ENCODE results near the gene HCK.

The HCK gene

DNA sequence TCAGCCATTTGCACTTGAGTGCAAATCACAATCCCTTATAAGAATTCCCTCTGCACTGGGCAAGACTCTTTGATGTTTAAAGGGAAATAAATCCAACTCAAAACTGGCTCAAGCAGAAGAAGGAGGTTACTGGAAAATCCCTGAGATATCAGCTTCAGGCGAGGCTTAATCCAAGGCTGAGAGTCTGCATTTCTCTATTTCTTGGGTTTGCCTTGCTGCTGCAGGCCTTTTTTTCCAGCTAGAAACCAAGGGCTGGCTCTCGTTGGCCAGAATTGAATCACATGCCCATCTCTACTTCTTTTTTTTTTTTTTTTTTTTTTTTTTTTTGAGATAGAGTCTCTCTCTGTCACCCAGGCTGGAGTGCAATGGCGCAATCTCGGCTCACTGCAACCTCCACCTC lies 11.7 kb downstream of the HCK start:
- no peak for DNase-seq

DNA sequence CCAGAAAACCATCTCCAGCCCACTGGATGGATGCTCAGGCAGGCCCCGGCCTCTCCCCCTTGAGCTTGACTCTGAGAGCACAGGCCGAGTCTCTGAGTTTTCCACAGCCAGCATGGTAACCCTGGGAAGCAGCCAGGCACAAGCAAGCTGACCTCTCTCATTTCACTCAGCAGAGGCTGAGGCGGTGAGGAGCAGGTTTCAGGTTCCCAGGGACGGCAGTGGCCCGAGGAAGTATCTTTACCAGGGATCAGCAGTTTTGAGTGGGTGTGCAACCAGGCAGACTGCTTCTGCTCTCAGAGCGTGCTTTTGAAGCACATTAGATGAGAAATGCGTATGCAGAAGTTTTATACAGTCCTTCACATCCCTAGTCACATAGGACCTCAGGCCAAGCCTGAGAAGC lies 12.6 kb downstream of the HCK start:
- no peak for DNase-seq

DNA sequence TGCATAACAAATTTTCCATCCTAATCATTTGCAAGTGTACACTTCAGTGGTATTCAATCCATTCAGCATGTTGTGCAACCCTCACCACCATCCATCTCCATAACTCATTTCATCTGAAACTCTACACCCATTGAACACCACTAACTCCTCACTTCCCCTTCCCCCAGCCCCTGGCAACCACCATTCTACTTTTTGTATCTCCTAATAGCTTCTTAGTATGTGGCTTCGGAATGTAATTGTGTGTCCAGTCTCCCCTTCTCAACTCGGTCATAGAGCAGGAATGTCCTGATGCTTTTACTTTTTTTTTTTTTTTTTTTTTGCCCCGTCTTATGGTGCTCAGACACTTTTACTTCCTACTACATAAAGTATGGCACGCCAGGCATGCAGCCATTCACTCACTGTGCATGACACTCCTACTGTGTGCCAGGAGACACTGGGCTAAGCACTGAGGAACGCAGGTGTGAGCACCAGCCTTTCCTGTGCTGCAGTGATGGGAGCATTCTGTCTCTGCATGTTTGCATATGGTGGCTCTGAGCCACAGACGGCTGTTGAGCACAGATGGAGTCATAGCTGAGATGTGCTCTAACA lies 15.3 kb downstream of the HCK start:
- DNase-seq, result no peak

DNA sequence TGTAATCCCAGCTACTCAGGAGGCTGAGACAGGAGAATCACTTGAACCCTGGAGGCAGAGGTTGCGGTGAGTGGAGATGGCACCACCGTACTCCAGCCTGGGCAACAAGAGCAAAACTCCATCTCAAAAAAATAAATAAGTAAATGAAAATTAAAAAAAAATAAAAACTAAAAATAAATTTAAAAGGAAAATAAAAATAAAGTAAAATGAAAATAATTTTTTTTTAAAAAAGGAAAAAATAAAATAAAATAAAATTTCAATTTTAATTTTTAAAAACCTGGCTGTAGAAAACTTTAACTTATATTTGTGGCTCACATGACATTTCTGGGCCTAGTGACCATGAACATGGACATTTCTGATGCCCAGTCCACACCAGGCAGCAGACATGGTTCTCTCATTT lies 16.1 kb downstream of the HCK start:
- DNase-seq, result no peak

DNA sequence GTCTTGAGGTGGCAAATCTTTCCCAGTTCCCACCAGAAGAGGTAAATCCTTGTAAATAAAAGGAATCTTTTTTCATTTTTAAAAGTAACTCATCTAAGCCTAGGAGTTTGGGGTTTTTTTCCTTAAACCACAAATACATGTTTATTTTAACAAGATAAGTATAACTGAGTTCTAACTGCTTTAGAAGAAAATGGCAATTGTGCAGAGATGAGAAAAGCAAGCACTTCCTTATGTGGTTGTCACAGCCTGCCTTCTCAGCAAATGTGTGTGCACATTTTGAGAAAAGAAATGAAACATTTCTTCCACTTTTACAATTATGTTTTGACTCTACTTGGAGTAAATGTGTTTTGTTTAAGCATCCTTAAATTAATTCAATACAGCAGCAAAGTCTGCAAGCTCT lies 17.7 kb downstream of the HCK start:
- no peak for DNase-seq

DNA sequence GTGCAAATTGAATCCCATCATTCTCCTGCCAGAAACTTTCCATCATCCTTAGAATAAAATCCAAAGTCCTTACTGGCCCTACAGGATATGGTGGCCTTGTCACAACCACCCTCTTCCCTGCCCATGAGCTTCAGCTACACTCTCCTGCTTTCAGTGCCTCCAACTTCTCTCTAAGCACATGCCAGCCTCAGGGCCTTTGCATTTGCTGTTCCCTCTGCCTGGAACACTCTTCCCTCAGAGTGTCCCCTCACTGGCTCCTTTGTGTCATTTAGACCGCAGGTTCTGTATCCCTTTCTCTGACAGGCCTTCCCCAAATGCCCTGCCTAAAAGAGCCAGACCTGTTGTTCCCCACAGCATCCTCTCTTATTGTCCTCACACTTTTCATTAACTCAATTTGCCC lies 18.2 kb downstream of the HCK start:
- DNase-seq, result no peak

DNA sequence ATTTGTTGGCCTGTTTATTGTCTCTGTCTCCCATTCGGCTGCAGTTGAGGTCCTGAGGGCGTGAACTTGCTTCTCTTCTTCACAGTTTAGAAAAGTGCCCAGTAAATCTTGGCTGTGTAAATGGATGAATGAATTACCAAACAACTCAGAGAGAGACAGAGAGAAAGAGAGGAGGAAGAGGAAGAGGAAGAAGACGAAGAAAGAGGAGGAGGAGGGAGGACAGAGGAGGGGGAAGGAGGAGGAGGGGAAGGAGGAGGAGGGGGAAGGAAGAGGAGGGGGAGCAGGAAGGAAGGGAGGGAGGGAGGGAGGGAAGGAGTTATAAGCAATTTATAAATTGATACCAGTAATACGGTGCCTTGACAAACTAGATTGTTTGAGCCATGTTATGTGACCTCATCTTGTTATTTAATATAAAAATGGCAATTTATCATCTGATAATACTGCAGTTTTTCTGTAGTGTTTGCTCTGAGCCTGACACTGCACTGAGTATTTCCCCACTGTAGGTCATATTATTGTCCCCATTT lies 18.7 kb downstream of the HCK start:
- no peak for DNase-seq

DNA sequence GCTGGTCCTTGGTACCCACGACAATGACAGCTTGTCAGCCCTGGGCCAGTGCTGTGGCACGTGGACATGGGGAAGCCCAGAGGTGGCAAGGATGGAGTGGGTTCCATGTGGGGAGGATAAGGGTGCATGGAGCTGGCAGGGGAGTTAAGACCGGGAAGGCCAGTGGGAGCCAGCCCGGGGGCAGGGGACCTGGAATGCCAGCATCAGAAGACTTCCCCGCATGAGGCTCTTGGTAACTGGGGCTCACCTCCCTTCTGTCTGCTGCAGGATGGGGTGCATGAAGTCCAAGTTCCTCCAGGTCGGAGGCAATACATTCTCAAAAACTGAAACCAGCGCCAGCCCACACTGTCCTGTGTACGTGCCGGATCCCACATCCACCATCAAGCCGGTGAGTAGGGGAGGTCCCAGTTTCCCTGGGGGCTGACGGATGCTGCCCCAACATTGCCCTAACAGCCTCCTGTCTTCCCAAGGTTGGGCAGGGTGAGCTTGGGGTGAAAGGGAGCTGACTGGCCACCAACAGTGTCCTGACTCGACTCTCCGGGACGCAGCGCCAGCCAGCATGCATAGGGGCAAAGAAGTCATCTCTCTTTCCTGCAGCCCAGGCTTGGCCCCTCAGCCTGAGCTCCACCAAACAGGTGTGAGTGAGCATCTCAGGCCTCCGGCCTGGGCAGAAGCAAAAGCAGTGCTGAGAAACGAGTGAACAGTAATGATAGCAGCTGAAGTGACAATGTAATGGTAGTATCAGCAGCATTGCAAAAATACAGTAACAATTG lies 19.5 kb downstream of the HCK start:
- no peak for DNase-seq

DNA sequence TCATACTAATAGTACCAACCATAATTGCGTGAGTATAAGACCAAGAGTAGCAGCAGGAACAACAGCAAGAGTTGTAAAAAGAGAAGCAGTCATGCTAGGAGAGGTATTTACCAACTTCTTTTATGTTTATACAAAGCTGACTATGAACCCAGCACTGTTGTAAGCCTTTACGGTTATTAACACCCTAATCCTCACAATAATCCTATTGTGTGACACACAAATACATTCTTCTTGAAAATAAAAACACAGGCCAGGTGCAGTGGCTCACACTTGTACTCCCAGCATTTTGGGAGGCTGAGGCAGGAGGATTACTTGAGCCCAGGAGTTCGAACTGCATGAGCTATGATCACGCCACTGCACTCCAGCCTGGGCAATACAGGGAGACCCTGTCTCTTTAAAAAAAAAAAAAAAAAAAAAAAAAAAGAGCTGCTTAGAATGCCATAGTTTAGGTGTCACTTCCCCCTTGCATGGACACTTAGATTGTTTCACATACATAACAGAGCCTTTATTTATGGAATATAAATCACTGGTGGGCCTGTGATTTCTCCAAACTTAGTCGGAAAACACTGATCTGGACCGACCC lies 20.2 kb downstream of the HCK start:
- DNase-seq, result no peak

DNA sequence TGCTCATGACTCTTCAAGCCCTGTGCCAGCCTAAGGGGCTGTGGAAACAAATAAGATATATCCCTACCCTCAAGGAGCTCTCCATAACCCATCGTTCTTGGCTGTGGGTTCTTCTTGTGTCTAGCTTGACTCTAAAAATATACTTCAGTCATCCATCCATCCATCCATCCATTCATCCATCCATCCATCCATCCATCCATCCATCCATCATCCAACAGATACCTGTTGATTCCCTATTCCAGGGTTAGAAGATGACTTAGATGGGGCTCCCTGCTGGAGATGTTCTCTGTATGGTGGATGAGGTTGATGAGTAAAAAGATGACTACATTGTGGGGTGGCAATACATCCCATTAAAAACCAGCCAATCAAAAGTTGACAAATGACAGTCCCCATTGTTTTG lies 23.5 kb downstream of the HCK start:
- DNase-seq, result no peak

DNA sequence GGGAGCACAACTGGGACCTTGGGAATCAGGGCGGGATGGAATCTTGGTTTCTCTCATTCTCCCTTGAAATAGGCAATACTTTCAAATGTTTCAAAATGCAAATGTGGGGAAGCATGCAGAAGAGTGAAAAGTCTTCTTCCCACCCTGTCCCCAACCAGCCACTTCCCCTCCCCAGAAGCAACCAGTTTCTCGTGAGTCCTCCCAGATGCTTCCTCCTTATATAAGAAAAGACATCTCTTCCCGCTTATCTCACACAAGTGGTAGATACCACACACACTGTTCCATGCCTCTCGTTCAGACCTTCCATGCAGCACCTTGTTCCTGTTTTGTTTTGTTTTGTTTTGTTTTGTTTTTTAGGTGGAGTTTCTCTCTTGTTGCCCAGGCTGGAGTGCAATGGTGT lies 25.1 kb downstream of the HCK start:
- DNase-seq, result no peak

DNA sequence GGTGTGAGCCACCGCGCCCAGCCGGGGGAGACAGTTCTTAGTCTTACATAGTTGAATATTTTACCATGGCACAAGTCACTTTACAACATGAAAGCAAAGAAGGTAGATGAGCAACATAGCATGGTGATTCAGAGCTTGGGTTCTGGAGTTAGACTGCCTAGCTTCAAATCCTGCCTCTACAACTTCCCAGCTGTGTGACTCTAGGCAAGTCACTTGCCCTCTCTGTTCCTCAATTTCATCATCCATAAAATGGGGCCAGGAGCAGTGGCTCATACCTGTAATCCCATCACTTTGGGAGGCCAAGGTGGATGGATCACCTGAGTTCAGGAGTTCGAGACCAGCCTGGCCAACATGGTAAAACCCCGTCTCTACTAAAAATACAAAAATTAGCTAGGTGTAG lies 26.3 kb downstream of the HCK start:
- no peak for DNase-seq

DNA sequence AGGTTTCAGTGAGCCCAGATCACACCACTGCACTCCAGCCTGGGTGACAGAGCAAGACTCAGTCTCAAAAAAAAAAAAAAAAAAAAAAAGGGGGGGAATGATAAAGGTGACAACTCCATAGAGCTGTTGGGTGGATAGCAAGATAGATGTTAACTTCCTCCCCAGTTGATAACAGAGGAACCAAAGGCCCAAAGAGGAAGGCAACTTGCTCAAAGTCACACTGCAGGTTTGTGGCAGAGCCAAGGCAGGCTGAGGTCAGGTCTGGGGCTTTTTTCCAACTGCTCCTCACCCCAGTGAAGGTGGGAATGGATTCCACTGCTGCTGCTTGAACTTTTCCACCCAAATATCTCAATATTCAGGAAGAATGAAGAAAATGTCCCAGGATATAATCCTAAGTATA lies 26.7 kb downstream of the HCK start:
- DNase-seq, result no peak

DNA sequence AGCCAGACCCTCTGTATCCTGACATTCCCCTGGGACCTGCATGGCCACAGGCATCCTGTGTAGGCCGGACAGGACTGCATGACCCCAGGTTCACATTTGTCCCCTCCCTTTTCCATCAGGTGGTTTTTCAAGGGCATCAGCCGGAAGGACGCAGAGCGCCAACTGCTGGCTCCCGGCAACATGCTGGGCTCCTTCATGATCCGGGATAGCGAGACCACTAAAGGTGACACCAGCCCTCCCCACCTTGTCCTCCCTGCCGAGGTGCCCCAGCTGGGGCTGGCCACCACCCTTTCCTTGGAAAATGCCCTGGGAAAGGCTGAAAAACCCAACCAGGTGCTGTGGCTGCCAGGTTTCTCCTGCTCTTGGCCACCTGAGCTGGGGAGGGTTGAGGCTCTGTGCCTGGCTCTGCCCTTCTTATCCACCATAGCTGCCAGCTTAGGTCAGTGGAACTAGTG lies 27.6 kb downstream of the HCK start:
- no peak for DNase-seq

DNA sequence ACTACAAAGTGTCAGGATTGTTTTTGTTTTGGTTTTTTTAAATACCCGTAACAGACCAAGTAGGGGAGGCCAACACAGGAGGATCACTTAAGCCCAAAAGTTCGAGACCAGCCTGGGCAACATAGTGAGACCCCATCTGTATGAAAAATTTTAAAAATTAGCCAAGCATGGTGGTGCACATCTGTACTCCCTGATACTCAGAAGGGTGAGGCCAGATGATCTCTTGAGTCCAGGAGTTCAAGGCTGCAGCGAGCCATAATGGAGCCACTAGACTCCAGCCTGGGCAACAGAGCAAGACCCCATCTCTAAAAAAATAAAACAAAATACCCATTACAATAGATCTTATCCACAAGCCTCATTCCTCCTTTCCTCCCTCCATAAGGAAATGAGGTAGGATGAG lies 28.7 kb downstream of the HCK start:
- DNase-seq, result no peak

DNA sequence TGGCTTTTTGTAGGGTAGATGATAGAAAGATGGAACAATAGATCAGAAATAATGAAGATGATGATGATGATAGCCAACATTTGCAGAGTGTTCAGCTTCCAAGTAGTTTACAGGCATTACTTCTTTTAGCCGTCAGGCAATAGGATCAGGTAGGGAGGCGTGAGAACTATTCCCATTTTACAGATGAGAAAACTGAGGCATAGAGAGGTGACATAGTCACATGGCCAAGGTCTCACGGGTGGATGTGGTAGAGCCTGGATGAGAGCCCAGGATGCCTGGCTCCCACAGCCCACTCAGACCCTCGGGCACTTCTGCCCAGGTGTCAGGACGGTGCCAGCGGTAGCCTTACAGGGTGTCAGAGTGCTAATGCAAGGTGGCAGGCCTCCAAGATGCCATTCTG lies 31.4 kb downstream of the HCK start:
- DNase-seq, result no peak

DNA sequence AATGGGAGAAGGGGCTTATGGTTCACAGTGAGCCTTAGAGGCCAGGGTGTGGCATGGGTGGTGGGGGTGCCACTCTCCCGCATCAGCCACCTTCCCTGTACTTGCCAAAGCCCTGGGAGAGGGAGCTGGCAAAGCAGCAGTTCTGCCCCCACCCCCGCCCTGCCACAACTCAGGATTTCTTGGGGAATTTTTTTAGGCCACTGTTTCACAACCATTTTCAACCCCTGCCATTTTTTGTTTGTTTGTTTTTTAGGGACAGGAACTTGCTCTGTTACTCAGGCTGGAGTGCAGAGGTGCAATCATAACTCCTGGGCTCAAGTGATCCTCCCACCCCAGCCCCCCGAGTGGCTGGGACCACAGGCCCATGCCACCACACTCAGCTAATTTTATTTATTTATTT lies 35.0 kb downstream of the HCK start:
- no peak for DNase-seq

DNA sequence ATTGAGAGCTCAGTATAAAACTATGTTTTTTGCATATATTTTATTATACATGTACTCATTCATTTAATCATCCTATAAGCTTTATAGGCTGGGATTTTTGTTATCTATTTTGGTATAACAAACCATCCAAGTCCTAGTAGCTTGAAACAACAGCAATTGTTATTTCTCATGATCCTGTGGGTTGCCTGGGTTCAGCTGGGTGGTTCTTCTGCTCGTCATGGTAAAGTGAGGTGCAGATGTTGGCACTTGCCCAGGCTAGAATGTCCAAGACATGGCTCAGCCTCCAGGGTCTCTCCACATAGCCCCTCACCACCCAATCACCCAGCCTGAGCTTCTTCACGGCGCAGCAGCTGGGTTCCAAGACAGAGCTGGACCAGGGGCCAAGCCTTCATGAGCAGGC lies 36.7 kb downstream of the HCK start:
- no peak for DNase-seq

DNA sequence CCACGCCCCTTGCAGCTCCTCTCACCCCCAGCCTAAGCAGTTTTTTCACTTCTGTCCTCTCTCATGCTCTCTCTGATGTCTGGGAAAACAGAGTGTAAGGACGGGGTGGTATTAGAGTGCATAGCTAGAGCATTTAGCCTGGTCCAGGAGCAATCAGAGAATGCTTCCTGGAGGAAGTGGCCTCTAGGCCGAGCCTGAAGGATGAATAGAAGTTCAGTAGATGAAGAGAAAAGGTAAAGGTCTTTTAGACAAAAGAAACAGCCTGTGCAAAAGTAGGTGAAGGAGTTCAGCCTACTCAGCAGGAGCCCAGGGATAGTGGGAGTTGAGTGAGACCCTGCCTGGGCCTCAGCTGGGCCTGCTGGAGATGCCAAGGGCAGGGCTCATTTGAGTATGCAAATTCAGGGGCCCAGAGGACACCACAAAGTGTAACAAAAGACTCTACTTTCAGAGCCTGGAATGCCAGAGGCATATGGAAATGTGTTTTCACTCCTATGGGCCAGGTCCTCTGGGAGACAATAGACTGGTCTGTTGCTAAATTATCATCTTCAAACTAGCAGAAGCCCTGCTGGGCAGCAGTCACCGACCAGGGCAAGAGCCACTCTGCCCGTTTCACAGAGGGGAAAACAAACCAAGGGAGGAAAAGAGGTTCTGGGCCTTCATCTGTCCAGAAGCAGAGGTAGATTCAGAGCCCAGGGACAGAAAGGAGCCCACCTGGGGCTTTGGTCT lies 37.8 kb downstream of the HCK start:
- DNase-seq, result no peak

DNA sequence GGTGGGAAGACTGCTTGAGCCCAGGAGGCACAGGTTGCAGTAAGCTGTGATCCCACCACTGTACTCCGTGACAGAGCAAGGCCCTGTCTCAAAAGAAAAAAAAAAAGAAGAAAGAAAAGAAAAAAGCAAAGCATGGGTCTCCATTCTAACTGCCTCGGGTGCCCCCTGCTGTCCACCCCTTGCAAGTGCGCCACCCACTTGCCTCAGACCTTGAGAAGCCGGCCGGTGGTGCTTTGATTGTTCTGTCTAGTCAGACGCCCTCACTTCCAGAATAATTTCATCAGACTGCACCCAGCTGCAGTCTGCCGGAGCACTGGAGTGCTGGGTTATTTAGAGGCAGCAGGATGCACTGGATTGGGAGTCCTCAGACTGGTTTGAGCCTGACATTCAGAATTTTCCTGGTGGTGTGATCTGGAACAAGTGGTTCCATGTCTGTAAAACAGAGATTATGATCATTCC lies 39.9 kb downstream of the HCK start:
- peak; percentile 83 for DNase-seq

DNA sequence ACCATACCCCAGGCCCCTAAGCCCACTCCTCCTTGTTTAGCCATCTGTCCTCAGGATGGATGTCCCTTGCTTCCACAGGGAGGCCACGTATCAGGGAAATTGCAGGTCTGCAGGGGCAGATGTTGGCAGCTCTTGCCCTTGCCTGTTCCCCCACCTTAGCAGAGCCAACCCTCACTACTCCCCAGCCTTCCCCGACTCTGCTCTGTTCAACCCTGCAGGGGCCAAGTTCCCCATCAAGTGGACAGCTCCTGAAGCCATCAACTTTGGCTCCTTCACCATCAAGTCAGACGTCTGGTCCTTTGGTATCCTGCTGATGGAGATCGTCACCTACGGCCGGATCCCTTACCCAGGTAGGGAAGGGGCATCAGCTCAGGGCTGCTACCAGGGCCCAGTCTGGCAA lies 46.7 kb downstream of the HCK start:
- DNase-seq, result no peak

DNA sequence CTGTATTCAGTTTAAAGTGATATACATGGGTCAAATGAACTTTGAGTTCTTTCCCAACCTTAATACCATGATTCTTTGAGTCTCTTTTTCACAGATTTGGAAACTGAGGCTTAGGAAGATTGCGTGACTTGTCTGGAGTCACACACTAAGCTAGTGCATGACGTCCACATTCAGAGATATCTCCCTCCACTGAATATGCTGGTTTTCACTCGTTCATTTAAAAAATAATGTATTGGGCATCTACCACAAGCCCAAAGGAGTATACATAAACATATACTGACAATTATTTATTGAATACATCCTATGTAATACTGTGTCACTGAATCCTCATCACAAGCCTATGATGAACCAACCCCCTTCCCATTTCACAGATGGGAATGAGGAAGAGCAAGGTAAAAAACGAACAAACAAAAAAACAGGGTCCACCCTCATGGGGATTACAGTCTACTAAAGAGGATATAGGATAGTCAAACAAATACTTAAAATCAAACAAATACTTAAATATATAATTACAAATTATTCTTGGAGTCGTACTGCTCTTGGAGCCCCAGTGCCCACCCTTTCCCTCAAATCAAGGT lies 56.9 kb downstream of the HCK start:
- DNase-seq, result no peak
